22Rv1 (cell line): ENCODE results near the gene IKBIP.

Experiments used
- CTCF ChIP-seq: fragments of 450-650 bp; IDR thresholded peaks from 2 replicates; pipeline ENCODE4 v1.5.1; 2017; ENCODE audit warnings: mild to moderate bottlenecking
- ZFX ChIP-seq: fragments of 450-650 bp; IDR thresholded peaks from 2 replicates; pipeline ENCODE4 v1.6.1; 2017; ENCODE audit warnings: antibody characterized with exemption, borderline replicate concordance

DNA sequence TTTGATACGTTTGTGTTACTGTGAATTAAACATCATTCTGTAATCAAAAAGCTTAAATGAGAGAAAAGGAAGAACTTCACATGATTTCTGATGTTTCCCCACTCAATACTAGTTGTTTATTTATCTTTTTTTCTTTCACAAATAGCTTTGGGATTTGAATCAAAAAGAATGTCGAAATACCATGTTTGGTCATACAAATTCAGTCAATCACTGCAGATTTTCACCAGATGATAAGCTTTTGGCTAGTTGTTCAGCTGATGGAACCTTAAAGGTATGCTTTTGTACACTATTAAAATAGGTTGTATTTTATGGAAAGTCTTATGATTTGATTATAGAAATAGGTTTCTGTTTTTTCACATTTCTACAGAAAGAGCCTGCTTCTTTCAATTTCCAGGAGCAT lies 42.0 kb upstream of the IKBIP start:
- no peak for TF ChIP-seq CTCF
- no peak for TF ChIP-seq ZFX
